ENCODE data around the gene PFDN1. TPM values are rescaled to one million over a fixed set of nuclear protein-coding genes. Genes with fewer than 3 reads are reported as not detected.

PFDN1 gene
- total RNA-seq, 3 donors from 2014 or later (not counting 1 experiment from before 2014, with no cell fraction given), result 28.0 to 39.1 (median 37.6) TPM

GRCh38 chr5:140196115-140196814 is 106.6 kb downstream of the PFDN1 start:
- no peaks in the 10 kb centered on the region for H3K9me3 ChIP-seq (ENCODE audit: control insufficient read depth, insufficient read depth, low read length)
- no peak for ATAC-seq

More at GRCh38 chr5:140196115-140196814, 106.6 kb downstream of the PFDN1 start:
- peaks cover 7 to 10% of the 10 kb centered on the region in 2 donors for H3K4me1 Mint-ChIP-seq
- no peaks in the 10 kb centered on the region for H3K27me3 ChIP-seq (ENCODE audit: control insufficient read depth, insufficient read depth, low read length)
- WGBS (ENCODE audit: insufficient coverage), result 72% methylated on average over 2 of the region's 2 CpGs
- peaks cover 0 to under 1% of the 10 kb centered on the region in 2 donors for H3K27me3 Mint-ChIP-seq (ENCODE audit: low read depth in 2 of 2)
- DNase-seq, result no peak
- no peak overlapping the region for H3K27ac ChIP-seq (ENCODE audit: low read length)
- no peaks in the 10 kb centered on the region for H3K9me3 Mint-ChIP-seq
- no peaks in the 10 kb centered on the region for H3K36me3 Mint-ChIP-seq
- TF ChIP-seq CTCF (IDR thresholded peaks at IDR 0.05), result no peak
- H3K4me1 ChIP-seq (ENCODE audit: control insufficient read depth, insufficient read depth, low read length), result peaks cover 3% of the 10 kb centered on the region
- intact Hi-C loops (cut with micrococcal nuclease), result no loop called here
- H3K36me3 ChIP-seq (ENCODE audit: control insufficient read depth, insufficient read depth, low read length), result no peaks in the 10 kb centered on the region
- H3K4me3 Mint-ChIP-seq, result no peak overlapping the region
- no peak overlapping the region for H3K4me3 ChIP-seq (ENCODE audit: low read length)
- H3K27ac Mint-ChIP-seq, result no peak overlapping the region

Other genes with a start within 250 kb of the PFDN1 start
- 10 to 100 TPM in 1 of 3 donors, 1 to 10 TPM in 2; 8.1 to 12.0 (median 9.8) TPM for gene PURA, start 189.0 kb downstream of the PFDN1 start, total RNA-seq
- 1 to 10 TPM; 2.2 to 4.0 (median 4.0) TPM for gene IGIP, start 177.2 kb downstream of the PFDN1 start, total RNA-seq
- gene CYSTM1, start 127.9 kb downstream of the PFDN1 start, total RNA-seq, result 1 to 10 TPM; 3.9 to 4.9 (median 4.2) TPM
- 1 to 10 TPM; 5.1 to 9.9 (median 7.8) TPM for gene HBEGF, start 43.5 kb upstream of the PFDN1 start, total RNA-seq
- gene SLC4A9, start 57.1 kb upstream of the PFDN1 start, total RNA-seq, result not detected
- gene ANKHD1, start 98.7 kb upstream of the PFDN1 start, total RNA-seq, result 100 to 1,000 TPM; 225 to 239 (median 230) TPM
- gene EIF4EBP3, start 244.6 kb upstream of the PFDN1 start, total RNA-seq, result 1 to 10 TPM; 5.8 to 9.4 (median 6.0) TPM